Chondrocyte (in vitro differentiated cells): Measurements from ENCODE around the gene IFITM2. TPM values are rescaled to one million over a fixed set of nuclear protein-coding genes. Genes with fewer than 3 reads are reported as not detected.
"Not testable (repeated sequence)": the region's sequence is repeated elsewhere in the genome, so short reads cannot be mapped to it uniquely, and the experiment has no call there.

Experiments
- DNase-seq: peaks from one replicate; pipeline ENCODE4 v3.0.0; 2021; ENCODE audit warnings: mixed read lengths, low spot score
- H3K27ac Mint-ChIP-seq: one replicate; pipeline ENCODE4 v1.8.0; 2021; ENCODE audit warnings: mild to moderate bottlenecking, moderate library complexity, mixed read lengths; ENCODE audit not compliant: unreplicated experiment
- H3K27me3 Mint-ChIP-seq: 2 replicates; pipeline ENCODE4 v1.8.0; 2021; ENCODE audit warnings: low read depth, mixed read lengths
- H3K36me3 Mint-ChIP-seq: 2 replicates; pipeline ENCODE4 v1.8.0; 2021; ENCODE audit warnings: low read depth, mixed read lengths
- H3K4me1 Mint-ChIP-seq: 2 replicates; pipeline ENCODE4 v1.8.0; 2021; ENCODE audit warnings: low read depth, mild to moderate bottlenecking, mixed read lengths
- H3K4me3 Mint-ChIP-seq: one replicate; pipeline ENCODE4 v1.8.0; 2021; ENCODE audit warnings: mild to moderate bottlenecking, moderate library complexity, mixed read lengths; ENCODE audit not compliant: unreplicated experiment
- H3K9me3 Mint-ChIP-seq: 2 replicates; pipeline ENCODE4 v1.8.0; 2021; ENCODE audit warnings: low read depth, mixed read lengths
- total RNA-seq: library from RNA; stranded (reverse); gene quantifications from 3 replicates; pipeline ENCODE4 v1.2.1, GENCODE V29; 2021
- TF ChIP-seq, protein P1 (sequence below): fragments of 200-600 bp; sonication (generic); IDR thresholded peaks from 2 replicates; pipeline ENCODE4 v1.5.0; 2021; ENCODE audit warnings: antibody characterized with exemption, mild to moderate bottlenecking, moderate library complexity

The IFITM2 gene
- total RNA-seq, 1 donor from 2014 or later = 109 TPM

DNA sequence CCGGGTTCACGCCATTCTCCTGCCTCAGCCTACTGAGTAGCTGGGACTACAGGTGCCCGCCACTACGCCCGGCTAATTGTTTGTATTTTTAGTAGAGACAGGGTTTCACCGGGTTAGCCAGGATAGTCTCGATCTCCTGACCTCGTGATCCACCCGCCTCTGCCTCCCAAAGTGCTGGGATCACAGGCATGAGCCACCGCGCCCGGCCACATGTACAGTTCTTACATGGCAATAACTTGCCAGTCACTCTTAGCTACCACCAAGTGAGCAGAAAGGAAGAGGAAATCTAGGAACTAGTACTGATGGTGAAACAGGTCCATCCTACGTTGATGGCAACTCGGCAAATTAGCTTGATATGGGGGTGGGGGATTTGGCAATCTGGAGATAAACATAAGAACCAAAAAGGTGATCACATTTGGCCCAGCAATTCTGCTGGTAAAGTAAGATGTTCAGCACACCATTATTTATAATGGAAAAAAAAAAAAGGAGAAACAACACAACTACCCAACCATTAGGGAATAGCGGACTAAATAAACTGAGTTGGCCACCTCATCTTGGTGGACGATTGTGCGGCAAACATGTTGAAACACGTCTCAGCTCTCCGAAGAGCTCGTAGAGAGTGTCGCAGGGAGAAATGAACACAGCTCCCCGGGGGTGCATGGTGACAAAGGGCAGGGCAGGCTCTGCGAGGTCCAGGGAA lies 24.1 kb upstream of the IFITM2 start:
- Mint-ChIP-seq H3K36me3 (no peaks in the 10 kb centered on the region), H3K27me3 (peaks cover 5% of the 10 kb centered on the region), H3K27ac (no peak overlapping the region), H3K4me1 (peaks cover 7% of the 10 kb centered on the region), H3K9me3 (no peaks in the 10 kb centered on the region), H3K4me3 (no peak overlapping the region)
- DNase-seq = no peak
- TF ChIP-seq, protein P1, sequence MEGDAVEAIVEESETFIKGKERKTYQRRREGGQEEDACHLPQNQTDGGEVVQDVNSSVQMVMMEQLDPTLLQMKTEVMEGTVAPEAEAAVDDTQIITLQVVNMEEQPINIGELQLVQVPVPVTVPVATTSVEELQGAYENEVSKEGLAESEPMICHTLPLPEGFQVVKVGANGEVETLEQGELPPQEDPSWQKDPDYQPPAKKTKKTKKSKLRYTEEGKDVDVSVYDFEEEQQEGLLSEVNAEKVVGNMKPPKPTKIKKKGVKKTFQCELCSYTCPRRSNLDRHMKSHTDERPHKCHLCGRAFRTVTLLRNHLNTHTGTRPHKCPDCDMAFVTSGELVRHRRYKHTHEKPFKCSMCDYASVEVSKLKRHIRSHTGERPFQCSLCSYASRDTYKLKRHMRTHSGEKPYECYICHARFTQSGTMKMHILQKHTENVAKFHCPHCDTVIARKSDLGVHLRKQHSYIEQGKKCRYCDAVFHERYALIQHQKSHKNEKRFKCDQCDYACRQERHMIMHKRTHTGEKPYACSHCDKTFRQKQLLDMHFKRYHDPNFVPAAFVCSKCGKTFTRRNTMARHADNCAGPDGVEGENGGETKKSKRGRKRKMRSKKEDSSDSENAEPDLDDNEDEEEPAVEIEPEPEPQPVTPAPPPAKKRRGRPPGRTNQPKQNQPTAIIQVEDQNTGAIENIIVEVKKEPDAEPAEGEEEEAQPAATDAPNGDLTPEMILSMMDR = no peak

DNA sequence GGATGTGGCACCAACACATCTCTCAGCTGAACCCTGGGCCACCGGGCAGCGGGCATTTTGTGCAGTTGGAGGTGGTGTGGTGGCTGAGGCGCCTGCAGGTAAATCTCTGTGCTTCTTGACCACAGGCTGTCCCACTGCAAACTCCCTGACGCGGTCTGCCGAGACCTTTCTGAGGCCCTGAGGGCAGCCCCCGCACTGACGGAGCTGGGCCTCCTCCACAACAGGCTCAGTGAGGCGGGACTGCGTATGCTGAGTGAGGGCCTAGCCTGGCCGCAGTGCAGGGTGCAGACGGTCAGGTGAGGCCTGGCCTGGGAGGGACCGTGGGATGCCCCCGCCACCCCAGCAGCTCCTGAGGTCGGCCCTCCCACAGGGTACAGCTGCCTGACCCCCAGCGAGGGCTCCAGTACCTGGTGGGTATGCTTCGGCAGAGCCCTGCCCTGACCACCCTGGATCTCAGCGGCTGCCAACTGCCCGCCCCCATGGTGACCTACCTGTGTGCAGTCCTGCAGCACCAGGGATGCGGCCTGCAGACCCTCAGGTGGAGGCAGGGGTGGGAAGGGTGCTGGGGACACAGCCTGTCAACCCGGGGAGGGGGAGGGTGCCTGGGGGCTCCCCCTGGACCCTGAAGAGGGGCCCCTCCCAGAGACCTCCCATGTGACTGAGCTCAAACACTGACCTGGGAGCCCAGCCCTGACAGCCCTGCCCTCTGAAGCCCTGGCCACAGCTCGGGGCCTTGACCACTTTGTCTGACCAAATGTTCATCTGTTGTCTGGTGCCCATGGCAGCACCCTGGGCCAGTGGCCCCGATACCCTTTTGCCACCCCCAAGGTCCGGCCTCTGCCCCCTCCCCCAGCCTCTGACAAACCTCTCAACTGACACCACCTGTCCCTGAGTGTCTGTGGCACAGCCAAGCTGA lies 23.3 kb upstream of the IFITM2 start:
- H3K4me3 Mint-ChIP-seq = no peak overlapping the region
- TF ChIP-seq, protein P1 = no peak
- H3K36me3 Mint-ChIP-seq = no peaks in the 10 kb centered on the region
- no peak overlapping the region for H3K27ac Mint-ChIP-seq
- peaks cover 7% of the 10 kb centered on the region for H3K4me1 Mint-ChIP-seq
- peak; percentile 89 for DNase-seq
- H3K27me3 Mint-ChIP-seq = peaks cover 5% of the 10 kb centered on the region
- H3K9me3 Mint-ChIP-seq = no peaks in the 10 kb centered on the region

DNA sequence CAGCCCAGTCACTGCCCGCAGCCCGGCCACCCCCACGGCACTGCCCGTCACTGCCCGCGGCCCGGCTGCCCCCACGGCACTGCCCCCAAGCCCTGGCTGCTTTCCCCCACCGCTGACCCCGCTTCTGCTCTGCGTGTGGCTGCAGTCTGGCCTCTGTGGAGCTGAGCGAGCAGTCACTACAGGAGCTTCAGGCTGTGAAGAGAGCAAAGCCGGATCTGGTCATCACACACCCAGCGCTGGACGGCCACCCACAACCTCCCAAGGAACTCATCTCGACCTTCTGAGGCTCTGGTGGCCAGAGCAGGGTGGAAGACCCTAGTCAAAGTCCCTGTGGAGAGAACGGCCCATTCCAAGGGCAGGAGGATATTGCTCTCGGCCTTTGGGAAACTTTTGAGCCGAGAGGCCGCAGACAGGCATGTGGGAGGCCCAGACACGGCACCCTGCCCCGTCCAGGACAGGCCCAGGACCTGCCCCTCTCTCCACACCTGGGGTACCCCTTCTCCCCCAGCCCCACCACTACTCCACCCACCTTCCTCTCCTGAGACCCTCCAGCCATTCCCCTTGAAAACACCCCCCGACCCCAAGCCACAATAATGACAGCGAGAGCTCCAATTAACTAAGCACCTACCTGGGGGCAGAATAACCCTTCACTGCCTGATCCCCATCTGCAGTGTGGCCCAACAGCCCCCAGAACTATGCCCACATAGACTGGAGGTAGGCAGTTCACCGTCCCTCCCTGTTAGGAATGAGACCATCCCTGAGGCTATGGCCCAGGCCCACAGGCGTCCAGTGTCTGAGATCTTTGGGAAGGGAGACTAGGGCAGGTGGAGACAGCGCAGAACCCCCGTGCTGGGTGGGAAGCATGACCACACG lies 22.4 kb upstream of the IFITM2 start:
- DNase-seq = peak; percentile 72
- Mint-ChIP-seq H3K4me1 (peaks cover 11% of the 10 kb centered on the region), H3K27me3 (peaks cover 5% of the 10 kb centered on the region), H3K36me3 (no peaks in the 10 kb centered on the region), H3K9me3 (no peaks in the 10 kb centered on the region), H3K27ac (no peak overlapping the region), H3K4me3 (no peak overlapping the region)
- TF ChIP-seq, protein P1 = no peak

DNA sequence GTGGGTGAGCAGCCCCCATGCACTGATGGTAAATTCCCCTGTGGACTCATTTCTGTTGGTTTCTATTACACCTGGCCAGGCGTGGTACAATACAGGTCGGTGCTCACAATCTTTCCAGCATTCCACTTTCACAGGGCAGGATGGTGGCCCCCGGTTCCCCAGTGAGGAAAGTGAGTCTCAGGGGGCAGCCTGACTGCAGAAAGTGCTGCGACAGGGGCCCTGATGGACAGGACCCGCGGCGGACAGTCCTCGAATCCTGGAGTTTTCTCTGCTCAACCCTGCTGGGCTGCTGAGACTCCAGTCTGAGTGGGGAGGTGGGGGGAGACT lies 21.8 kb upstream of the IFITM2 start:
- Mint-ChIP-seq H3K4me3 (no peak overlapping the region), H3K36me3 (no peaks in the 10 kb centered on the region), H3K4me1 (peaks cover 12% of the 10 kb centered on the region), H3K27me3 (peaks cover 5% of the 10 kb centered on the region), H3K9me3 (no peaks in the 10 kb centered on the region), H3K27ac (no peak overlapping the region)
- peak; percentile 60 for DNase-seq
- TF ChIP-seq, protein P1 = no peak

DNA sequence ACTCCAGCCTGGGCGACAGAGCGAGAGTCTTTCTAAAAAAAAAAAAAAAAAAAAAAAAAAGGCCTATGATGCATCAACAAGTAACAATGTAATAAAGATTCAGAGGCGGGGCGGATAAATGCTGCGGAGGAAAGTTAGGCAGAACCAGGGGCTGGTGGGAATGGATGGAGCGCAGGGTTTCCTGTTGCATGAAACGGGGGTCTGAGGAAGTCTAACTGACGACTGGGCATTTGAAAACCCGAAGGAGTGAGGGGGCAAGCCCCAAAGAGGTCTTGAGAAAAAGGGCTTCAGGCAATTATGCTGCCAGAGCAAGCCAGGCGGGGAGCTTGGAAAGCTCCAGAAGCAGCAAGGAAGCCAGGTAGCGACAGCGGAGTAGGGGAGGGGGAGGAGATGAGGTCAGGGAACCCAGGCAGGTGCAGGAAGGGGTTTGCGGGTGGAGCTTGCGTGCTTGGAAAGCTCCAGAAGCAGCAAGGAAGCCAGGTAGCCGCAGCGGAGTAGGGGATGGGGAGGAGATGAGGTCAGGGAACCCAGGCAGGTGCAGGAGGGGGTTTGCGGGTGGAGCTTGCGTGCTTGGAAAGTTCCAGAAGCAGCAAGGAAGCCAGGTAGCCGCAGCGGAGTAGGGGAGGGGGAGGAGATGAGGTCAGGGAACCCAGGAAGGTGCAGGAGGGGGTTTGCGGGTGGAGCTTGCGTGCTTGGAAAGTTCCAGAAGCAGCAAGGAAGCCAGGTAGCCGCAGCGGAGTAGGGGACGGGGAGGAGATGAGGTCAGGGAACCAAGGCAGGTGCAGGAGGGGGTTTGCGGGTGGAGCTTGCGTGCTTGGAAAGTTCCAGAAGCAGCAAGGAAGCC lies 20.4 kb upstream of the IFITM2 start:
- H3K4me3 Mint-ChIP-seq = peak overlapping the region; percentile 48
- H3K9me3 Mint-ChIP-seq, H3K27me3 Mint-ChIP-seq, H3K27ac Mint-ChIP-seq, H3K36me3 Mint-ChIP-seq: not testable (repeated sequence)
- DNase-seq = peak; percentile 42
- H3K4me1 Mint-ChIP-seq = peaks cover 16% of the 10 kb centered on the region
